Natural killer cell (primary cell): ENCODE measurements around the gene PRKAG2. TPM values are rescaled to one million over a fixed set of nuclear protein-coding genes. Genes with fewer than 3 reads are reported as not detected.
"Not testable (repeated sequence)": the region's sequence is repeated elsewhere in the genome, so short reads cannot be mapped to it uniquely, and the experiment has no call there.

Experiments used
- ATAC-seq, 3 donors: fragments of 150-1000 bp in 2 of 3; fragments of 200-7000 bp in 1 of 3; cut with Tn5 transposase; 1 replicate in 1 of 3; 2 replicates in 2 of 3; pipeline ENCODE4 v1.10.0; 2021; ENCODE audit warnings: mild to moderate bottlenecking in 2 of 3, moderate library complexity in 2 of 3
- DNase-seq, 2 donors: peaks; one replicate each; pipeline versions ENCODE4 v3.0.0 to v3.0.0-alpha.2; 2013 to 2021; ENCODE audit warnings: mixed read lengths in 1 of 2
- H3K27ac ChIP-seq: one replicate; pipeline ENCODE4 v1.5.1; 2013; ENCODE audit warnings: mild to moderate bottlenecking, low read length
- H3K27me3 ChIP-seq: one replicate; pipeline ENCODE4 v1.6.1; 2013; ENCODE audit warnings: low read length; ENCODE audit not compliant: control insufficient read depth, insufficient read depth
- H3K36me3 ChIP-seq: one replicate; pipeline ENCODE4 v1.6.1; 2013; ENCODE audit warnings: low read length; ENCODE audit not compliant: control insufficient read depth, insufficient read depth
- H3K4me1 ChIP-seq: one replicate; pipeline ENCODE4 v1.6.1; 2013; ENCODE audit warnings: low read length; ENCODE audit not compliant: control insufficient read depth, insufficient read depth
- H3K4me3 ChIP-seq: one replicate; pipeline ENCODE4 v1.5.1; 2013; ENCODE audit warnings: low read length
- H3K9me3 ChIP-seq: one replicate; pipeline ENCODE4 v1.6.1; 2013; ENCODE audit warnings: low read length; ENCODE audit not compliant: control insufficient read depth, insufficient read depth
- H3K27ac Mint-ChIP-seq, 2 donors: one replicate each; pipeline ENCODE4 v1.8.0; 2022; ENCODE audit warnings: mild to moderate bottlenecking in 2 of 2, mixed read lengths in 2 of 2, moderate library complexity in 1 of 2
- H3K27me3 Mint-ChIP-seq, 2 donors: one replicate each; pipeline ENCODE4 v1.8.0; 2022; ENCODE audit warnings: low read depth in 2 of 2, mixed read lengths in 2 of 2
- H3K36me3 Mint-ChIP-seq: one replicate; pipeline ENCODE4 v1.8.0; 2022; ENCODE audit warnings: mixed read lengths
- H3K4me1 Mint-ChIP-seq, 2 donors: one replicate each; pipeline ENCODE4 v1.8.0; 2022; ENCODE audit warnings: mixed read lengths in 2 of 2
- H3K4me3 Mint-ChIP-seq: one replicate; pipeline ENCODE4 v1.8.0; 2022; ENCODE audit warnings: mild to moderate bottlenecking, moderate library complexity, mixed read lengths
- H3K9me3 Mint-ChIP-seq, 2 donors: one replicate each; pipeline ENCODE4 v1.8.0; 2022; ENCODE audit warnings: mixed read lengths in 2 of 2
- CTCF ChIP-seq: fragments of 200-600 bp; IDR thresholded peaks from one replicate; pipeline ENCODE4 v1.8.0; 2022; ENCODE audit warnings: antibody characterized with exemption
- WGBS: methylation state at CpG from one replicate; pipeline ENCODE4 v1.1.7; 2013; ENCODE audit warnings: missing lambda C conversion rate; ENCODE audit not compliant: insufficient coverage; 5-methylcytosine and 5-hydroxymethylcytosine counted together
- intact Hi-C: fragments of 100-400 bp; cut with micrococcal nuclease; formaldehyde crosslinking; loops from one replicate; pipeline ENCODE4 v1.14.2; 2022
- total RNA-seq, 4 donors: library from RNA; stranded (reverse); fragments of 120-200 nt in 1 of 4; gene quantifications; one replicate each; pipeline versions ENCODE4 v1.2.3 to v1.2.4, GENCODE V29; 2013 to 2022

Gene PRKAG2
- total RNA-seq, 3 donors from 2014 or later (not counting 1 experiment from before 2014, with no cell fraction given), result 42.6 to 66.5 (median 64.4) TPM

GRCh38 chr7:151581741-151582140, 295.2 kb downstream of the PRKAG2 start:
- H3K27ac ChIP-seq, result no peak overlapping the region
- peaks cover 5 to 36% of the 10 kb centered on the region in 2 donors for H3K4me1 Mint-ChIP-seq
- ATAC-seq (peak in 1 of 3 donors; percentile 91), DNase-seq (no peak)
- H3K9me3 Mint-ChIP-seq, result peaks cover 3 to 5% of the 10 kb centered on the region in 2 donors
- no peaks in the 10 kb centered on the region for H3K4me1 ChIP-seq
- H3K9me3 ChIP-seq, result peaks cover 16% of the 10 kb centered on the region
- no peaks in the 10 kb centered on the region for H3K27me3 Mint-ChIP-seq
- WGBS, result 83% methylated on average over 8 of the region's 8 CpGs
- intact Hi-C loops, result no loop called here
- H3K4me3 ChIP-seq, result no peak overlapping the region
- H3K36me3 Mint-ChIP-seq, result peaks cover 7% of the 10 kb centered on the region
- peak overlapping the region in 1 of 2 donors; percentile 75 for H3K27ac Mint-ChIP-seq
- no peak overlapping the region for H3K4me3 Mint-ChIP-seq
- TF ChIP-seq CTCF, result no peak
- H3K36me3 ChIP-seq, result peaks cover 4% of the 10 kb centered on the region
- H3K27me3 ChIP-seq, result no peaks in the 10 kb centered on the region

- 100% methylated on average over 2 of the region's 2 CpGs for WGBS
- peaks cover 5 to 36% of the 10 kb centered on the region in 2 donors for H3K4me1 Mint-ChIP-seq
- no peak for TF ChIP-seq CTCF
- no peaks in the 10 kb centered on the region for H3K27me3 ChIP-seq
- intact Hi-C loops, result no loop called here
- no peak for DNase-seq
- no peak overlapping the region for H3K4me3 ChIP-seq
- peaks cover 16% of the 10 kb centered on the region for H3K9me3 ChIP-seq
- no peak overlapping the region for H3K27ac ChIP-seq
- H3K4me1 ChIP-seq, result no peaks in the 10 kb centered on the region
- H3K36me3 ChIP-seq, result peaks cover 5% of the 10 kb centered on the region
- peaks cover 3 to 5% of the 10 kb centered on the region in 2 donors for H3K9me3 Mint-ChIP-seq
- H3K4me3 Mint-ChIP-seq, result no peak overlapping the region
- H3K36me3 Mint-ChIP-seq, result peaks cover 7% of the 10 kb centered on the region
- no peak overlapping the region for H3K27ac Mint-ChIP-seq
- no peak for ATAC-seq
- no peaks in the 10 kb centered on the region for H3K27me3 Mint-ChIP-seq
Measured at GRCh38 chr7:151579644-151580043, 297.3 kb downstream of the PRKAG2 start.

- no peak overlapping the region for H3K4me3 Mint-ChIP-seq
- no peaks in the 10 kb centered on the region for H3K27me3 Mint-ChIP-seq
Measured at GRCh38 chr7:151575410-151575809, 301.5 kb downstream of the PRKAG2 start.

GRCh38 chr7:151573046-151573445, 303.9 kb downstream of the PRKAG2 start:
- H3K4me1 ChIP-seq, H3K27me3 Mint-ChIP-seq, intact Hi-C loops, H3K4me3 ChIP-seq, H3K9me3 Mint-ChIP-seq, H3K4me1 Mint-ChIP-seq, H3K27ac Mint-ChIP-seq, DNase-seq, H3K9me3 ChIP-seq, H3K36me3 Mint-ChIP-seq, H3K27ac ChIP-seq, H3K4me3 Mint-ChIP-seq, H3K27me3 ChIP-seq: not testable (repeated sequence)
- 94% methylated on average over 3 of the region's 3 CpGs for WGBS
- ATAC-seq, result peak in 1 of 3 donors; percentile 96
- H3K36me3 ChIP-seq, result peaks cover 20% of the 10 kb centered on the region

More at GRCh38 chr7:151575410-151575809, 301.5 kb downstream of the PRKAG2 start:
- H3K4me3 ChIP-seq, result no peak overlapping the region
- intact Hi-C loops, result no loop called here
- Mint-ChIP-seq H3K9me3 (peaks cover 3 to 5% of the 10 kb centered on the region in 2 donors), H3K4me1 (peaks cover 5 to 8% of the 10 kb centered on the region in 2 donors), H3K27ac (peak overlapping the region in 1 of 2 donors; percentile 53), H3K36me3 (peaks cover 7% of the 10 kb centered on the region)
- peaks cover 12% of the 10 kb centered on the region for H3K36me3 ChIP-seq
- no peaks in the 10 kb centered on the region for H3K4me1 ChIP-seq
- TF ChIP-seq CTCF, result no peak
- WGBS, result 97% methylated on average over 7 of the region's 7 CpGs
- ATAC-seq, result no peak
- peaks cover 16% of the 10 kb centered on the region for H3K9me3 ChIP-seq
- no peaks in the 10 kb centered on the region for H3K27me3 ChIP-seq
- DNase-seq, result no peak
- no peak overlapping the region for H3K27ac ChIP-seq
